GM18526 (cell line): ENCODE results near the gene LHX5.

Experiments used
- POLR2A ChIP-seq: IDR thresholded peaks from 3 replicates; pipeline ENCODE4 v1.6.1; 2011; ENCODE audit not compliant: insufficient read length; ENCODE audit errors: extremely low read depth

LHX5 gene

GRCh38 chr12:113469949-113470743 lies 1.5 kb downstream of the LHX5 start:
- no peak for TF ChIP-seq POLR2A

GRCh38 chr12:113469224-113469948 lies 2.3 kb downstream of the LHX5 start:
- no peak for TF ChIP-seq POLR2A

GRCh38 chr12:113468365-113469223 lies 3.1 kb downstream of the LHX5 start:
- no peak for TF ChIP-seq POLR2A

- TF ChIP-seq POLR2A = no peak
Observed at GRCh38 chr12:113467502-113468364, 3.9 kb downstream of the LHX5 start.

- TF ChIP-seq POLR2A = no peak
Observed at GRCh38 chr12:113467142-113467501, 4.5 kb downstream of the LHX5 start.

GRCh38 chr12:113466454-113467141 lies 5.1 kb downstream of the LHX5 start:
- no peak for TF ChIP-seq POLR2A

- TF ChIP-seq POLR2A = no peak
Observed at GRCh38 chr12:113465808-113466453, 5.7 kb downstream of the LHX5 start.

GRCh38 chr12:113464852-113465719 lies 6.6 kb downstream of the LHX5 start:
- TF ChIP-seq POLR2A = no peak

- no peak for TF ChIP-seq POLR2A
Observed at GRCh38 chr12:113464452-113464775, 7.3 kb downstream of the LHX5 start.

- TF ChIP-seq POLR2A = no peak
Observed at GRCh38 chr12:113463746-113464451, 7.8 kb downstream of the LHX5 start.

GRCh38 chr12:113462998-113463745 lies 8.5 kb downstream of the LHX5 start:
- no peak for TF ChIP-seq POLR2A

- no peak for TF ChIP-seq POLR2A
Observed at GRCh38 chr12:113462117-113462774, 9.4 kb downstream of the LHX5 start.
